Endothelial cell of umbilical vein (primary cell): ENCODE measurements around the gene CLEC16A. TPM values are rescaled to one million over a fixed set of nuclear protein-coding genes. Genes with fewer than 3 reads are reported as not detected.

Experiments used
- BruUV-seq: library from RNA; stranded (reverse); fragments of 400-500 nt; replicated peaks from 2 replicates; lab custom pipeline; 2021; lab: Mats Ljungman, UMichigan
- CTCF ChIA-PET: fragments of 300-600, 350-600 bp; sonication (Branson Sonifier 250); formaldehyde crosslinking; loops from one replicate; lab custom pipeline; 2021; ENCODE audit warnings: antibody characterized with exemption, inconsistent platforms; lab: Charles Lee
- POLR2A ChIA-PET: fragments of 300-600, 350-600 bp; sonication (Branson Sonifier 250); formaldehyde crosslinking; loops from one replicate; lab custom pipeline; 2021; ENCODE audit warnings: antibody characterized with exemption, inconsistent platforms; lab: Charles Lee
- DNase-seq: peaks from one replicate; pipeline ENCODE4 v3.0.0-alpha.2; 2011; ENCODE audit warnings: low read depth, low spot score
- FAIRE-seq: peaks from 2 replicates; lab custom pipeline; 2011; peaks lifted over from hg19 to GRCh38; lab: Jason Lieb, UNC
- H2AFZ ChIP-seq: 2 replicates; pipeline ENCODE4 v1.6.0; 2012; ENCODE audit warnings: low read depth, low read length, control low read depth, inconsistent platforms
- H3K27ac ChIP-seq: 2 replicates; pipeline ENCODE4 v1.5.1; 2011; ENCODE audit warnings: low read depth, mild to moderate bottlenecking, control low read depth, low read length, moderate library complexity; ENCODE audit not compliant: insufficient read depth
- H3K27me3 ChIP-seq, 2 experiments: 2 replicates each; pipeline versions ENCODE4 v1.6.0 to v1.6.1; 2011; ENCODE audit warnings: low read length in 2 of 2, mixed read lengths in 1 of 2; ENCODE audit not compliant: control insufficient read depth in 2 of 2, insufficient read depth in 2 of 2
- H3K36me3 ChIP-seq, 2 experiments: 2 replicates in 1 of 2; 3 replicates in 1 of 2; pipeline ENCODE4 v1.5.1; 2011; ENCODE audit warnings: low read length in 2 of 2, mild to moderate bottlenecking in 1 of 2, moderate library complexity in 1 of 2; ENCODE audit not compliant: control insufficient read depth in 2 of 2, insufficient read depth in 2 of 2; ENCODE audit errors: extremely low read depth in 1 of 2
- H3K4me1 ChIP-seq: 3 replicates; pipeline ENCODE4 v1.5.1; 2011; ENCODE audit warnings: mild to moderate bottlenecking, low read length; ENCODE audit not compliant: control insufficient read depth, insufficient read depth; ENCODE audit errors: extremely low read depth
- H3K4me2 ChIP-seq: 2 replicates; pipeline ENCODE4 v1.6.1; 2011; ENCODE audit warnings: low read length, control low read depth, mixed read lengths; ENCODE audit not compliant: insufficient read depth
- H3K4me3 ChIP-seq, 3 experiments: fragments of 200-600 bp in 1 of 3; sonication (generic), shearing (Covaris generic) in 1 of 3; replicated peaks in 1 of 3; 2 replicates each; pipeline ENCODE4 v1.5.1; 2011 to 2016; ENCODE audit warnings: control low read depth in 3 of 3, low read length in 3 of 3, mild to moderate bottlenecking in 2 of 3, inconsistent platforms in 1 of 3, low read depth in 1 of 3, moderate library complexity in 1 of 3; ENCODE audit not compliant: insufficient read depth in 1 of 3
- H3K79me2 ChIP-seq: 2 replicates; pipeline ENCODE4 v1.6.0; 2012; ENCODE audit warnings: low read length, inconsistent platforms; ENCODE audit not compliant: control insufficient read depth, insufficient read depth
- H3K9ac ChIP-seq: replicated peaks from 2 replicates; pipeline ENCODE3; 2011; ENCODE audit warnings: low read length, control low read depth; ENCODE audit not compliant: insufficient read depth; ENCODE audit errors: extremely low read depth
- H3K9me1 ChIP-seq: replicated peaks from 3 replicates; pipeline ENCODE4 v1.6.0; 2011; ENCODE audit warnings: mild to moderate bottlenecking, low read length; ENCODE audit not compliant: control insufficient read depth, insufficient read depth; ENCODE audit errors: extremely low read depth
- H3K9me3 ChIP-seq: replicated peaks from 2 replicates; pipeline ENCODE4 v1.5.1; 2012; ENCODE audit warnings: low read length, inconsistent platforms; ENCODE audit not compliant: control insufficient read depth, insufficient read depth
- H4K20me1 ChIP-seq: replicated peaks from 2 replicates; pipeline ENCODE3; 2011; ENCODE audit warnings: mild to moderate bottlenecking, low read length; ENCODE audit not compliant: control insufficient read depth, insufficient read depth; ENCODE audit errors: extremely low read depth
- EZH2 ChIP-seq: IDR thresholded peaks from 2 replicates; pipeline ENCODE4 v1.6.1; 2012; ENCODE audit warnings: borderline replicate concordance, low read depth, mild to moderate bottlenecking, moderate library complexity, low read length, inconsistent platforms; ENCODE audit not compliant: severe bottlenecking
- FOS ChIP-seq: IDR thresholded peaks from 2 replicates; pipeline ENCODE4 v1.6.1; 2011; ENCODE audit warnings: mild to moderate bottlenecking, low read length, moderate library complexity, borderline replicate concordance; ENCODE audit not compliant: insufficient read depth
- GATA2 ChIP-seq: IDR thresholded peaks from 2 replicates; pipeline ENCODE4 v1.7.0; 2011; ENCODE audit warnings: low read depth, mild to moderate bottlenecking, moderate library complexity, mixed read lengths, low read length; ENCODE audit not compliant: insufficient read length, insufficient read depth
- JUN ChIP-seq: IDR thresholded peaks from 2 replicates; pipeline ENCODE4 v1.6.1; 2011; ENCODE audit warnings: borderline replicate concordance, low read depth; ENCODE audit not compliant: insufficient read length, insufficient read depth
- MYC ChIP-seq: IDR thresholded peaks from one replicate; pipeline ENCODE4 v1.6.1; 2011; ENCODE audit warnings: mild to moderate bottlenecking, low read depth, low read length
- POLR2A ChIP-seq: IDR thresholded peaks from 2 replicates; pipeline ENCODE4 v1.6.1; 2012; ENCODE audit warnings: low read depth, mild to moderate bottlenecking, control low read depth, low read length
- dilution Hi-C: fragments of 300-500 bp; cut with MboI; formaldehyde crosslinking; loops from one replicate; pipeline ENCODE4 v1.15.0; 2019; ENCODE audit warnings: low sequenced_read_pairs; ENCODE audit not compliant: extremely low pct_ligation_motif_present
- intact Hi-C: fragments of 100-400 bp; cut with micrococcal nuclease; formaldehyde crosslinking; loops from one replicate; pipeline ENCODE4 v1.10.0; 2022
- polyA plus RNA-seq, 4 experiments: library from polyadenylated mRNA; depleted of rRNA in 3 of 4; stranded (reverse) in 3 of 4; unstranded in 1 of 4; fragments of >200 nt; gene quantifications; 2 replicates each; pipeline versions ENCODE4 v1.2.1 to v1.2.3, GENCODE V29; 2011 to 2012; ENCODE audit warnings: missing spikeins in 1 of 4
- total RNA-seq: library from RNA; stranded (reverse); gene quantifications from 2 replicates; pipeline ENCODE4 v1.2.3, GENCODE V29; 2021
- TF ChIP-seq, protein P1 (sequence below), 2 donors: IDR thresholded peaks; 1 replicate in 1 of 2; 2 replicates in 1 of 2; pipeline ENCODE4 v1.5.1; 2011; ENCODE audit warnings: low read length in 2 of 2, mild to moderate bottlenecking in 2 of 2, moderate library complexity in 2 of 2, control low read depth in 1 of 2, inconsistent platforms in 1 of 2, low read depth in 1 of 2; ENCODE audit not compliant: insufficient read depth in 1 of 2; ENCODE audit errors: extremely low read depth in 1 of 2
- TF ChIP-seq, protein P2 (sequence below): IDR thresholded peaks from 2 replicates; pipeline ENCODE4 v1.6.1; 2011; ENCODE audit not compliant: insufficient read depth, insufficient read length

Gene CLEC16A
- total and polyA plus RNA-seq, 2 donors (not counting 3 experiments of a cell fraction or from before 2014, with no cell fraction given) = 11.4 to 23.3 TPM

DNA sequence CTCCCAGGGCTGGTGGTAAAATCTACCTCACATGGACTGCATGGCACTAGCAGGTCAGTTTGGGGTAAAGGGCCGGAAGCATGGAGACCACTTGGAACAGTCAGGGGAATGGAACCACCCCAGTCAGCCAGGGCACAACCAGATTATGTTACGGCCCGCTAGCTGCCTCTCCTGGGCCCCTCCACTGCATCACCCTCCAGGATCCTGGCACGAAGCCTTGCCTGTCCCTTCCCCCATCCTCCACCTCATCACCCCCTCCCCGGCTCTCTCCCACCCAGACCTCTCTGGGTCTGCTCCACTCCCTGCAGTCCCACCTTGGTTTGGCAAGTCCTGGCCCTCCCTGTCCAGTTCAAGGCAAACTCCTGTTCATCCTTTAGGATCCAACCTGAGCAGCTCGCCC is 91.7 kb downstream of the CLEC16A start:
- H3K36me3 ChIP-seq = peaks cover 0 to 9% of the 10 kb centered on the region in 2 experiments
- no peak overlapping the region for H2AFZ ChIP-seq
- H3K4me2 ChIP-seq = no peak overlapping the region
- H3K27me3 ChIP-seq = no peaks in the 10 kb centered on the region
- FAIRE-seq (no peak), DNase-seq (no peak)
- H3K79me2 ChIP-seq = no peaks in the 10 kb centered on the region
- H3K4me1 ChIP-seq = no peaks in the 10 kb centered on the region
- dilution Hi-C loops = no loop called here
- intact Hi-C loops = no loop called here
- no peak overlapping the region for H3K9ac ChIP-seq
- ChIA-PET CTCF (interaction anchor here (0.6 to 1.6 kb wide), 3 partner anchors 15 to 220 kb away, joined by 3 to 5 read pairs (median 4); partner anchors contain the start of gene SOCS1), POLR2A (interaction anchor here (0.7 kb wide), 1 partner anchor 858 kb away, joined by 4 read pairs; no protein-coding TSS in a partner anchor)
- TF ChIP-seq GATA2 = no peak
- no peak for TF ChIP-seq POLR2A
- TF ChIP-seq, protein P1, sequence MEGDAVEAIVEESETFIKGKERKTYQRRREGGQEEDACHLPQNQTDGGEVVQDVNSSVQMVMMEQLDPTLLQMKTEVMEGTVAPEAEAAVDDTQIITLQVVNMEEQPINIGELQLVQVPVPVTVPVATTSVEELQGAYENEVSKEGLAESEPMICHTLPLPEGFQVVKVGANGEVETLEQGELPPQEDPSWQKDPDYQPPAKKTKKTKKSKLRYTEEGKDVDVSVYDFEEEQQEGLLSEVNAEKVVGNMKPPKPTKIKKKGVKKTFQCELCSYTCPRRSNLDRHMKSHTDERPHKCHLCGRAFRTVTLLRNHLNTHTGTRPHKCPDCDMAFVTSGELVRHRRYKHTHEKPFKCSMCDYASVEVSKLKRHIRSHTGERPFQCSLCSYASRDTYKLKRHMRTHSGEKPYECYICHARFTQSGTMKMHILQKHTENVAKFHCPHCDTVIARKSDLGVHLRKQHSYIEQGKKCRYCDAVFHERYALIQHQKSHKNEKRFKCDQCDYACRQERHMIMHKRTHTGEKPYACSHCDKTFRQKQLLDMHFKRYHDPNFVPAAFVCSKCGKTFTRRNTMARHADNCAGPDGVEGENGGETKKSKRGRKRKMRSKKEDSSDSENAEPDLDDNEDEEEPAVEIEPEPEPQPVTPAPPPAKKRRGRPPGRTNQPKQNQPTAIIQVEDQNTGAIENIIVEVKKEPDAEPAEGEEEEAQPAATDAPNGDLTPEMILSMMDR (IDR thresholded peaks at IDR 0.05; ENCODE audit: extremely low read depth in 1 of 2, insufficient read depth in 1 of 2, low read depth in 1 of 2, low read length in 2 of 2) = no peak
- no peak for TF ChIP-seq FOS
- TF ChIP-seq MYC = no peak
- TF ChIP-seq, protein P2, sequence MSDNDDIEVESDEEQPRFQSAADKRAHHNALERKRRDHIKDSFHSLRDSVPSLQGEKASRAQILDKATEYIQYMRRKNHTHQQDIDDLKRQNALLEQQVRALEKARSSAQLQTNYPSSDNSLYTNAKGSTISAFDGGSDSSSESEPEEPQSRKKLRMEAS = no peak
- no peak for TF ChIP-seq JUN
- no peak for TF ChIP-seq EZH2
- no peaks in the 10 kb centered on the region for H4K20me1 ChIP-seq
- H3K9me1 ChIP-seq = no peaks in the 10 kb centered on the region
- H3K9me3 ChIP-seq = no peaks in the 10 kb centered on the region
- no peak overlapping the region for H3K4me3 ChIP-seq
- no TSS peak for BruUV-seq
- no peak overlapping the region for H3K27ac ChIP-seq
